OCI-LY1 (cell line): ENCODE results near the gene FAT2.

Experiments
- H2AFZ ChIP-seq: fragments of 200-600 bp; sonication (generic), shearing (Covaris generic); 2 replicates; pipeline ENCODE4 v1.6.0; 2014; ENCODE audit warnings: antibody characterized with exemption, mild to moderate bottlenecking, low read length
- H3F3A ChIP-seq: fragments of 200-600 bp; sonication (generic), shearing (Covaris generic); 2 replicates; pipeline ENCODE4 v1.6.0; 2014; ENCODE audit warnings: mild to moderate bottlenecking, antibody characterized with exemption, low read length, moderate library complexity; ENCODE audit not compliant: insufficient read depth
- H3K27ac ChIP-seq: fragments of 200-600 bp; sonication (generic); 2 replicates; pipeline ENCODE4 v1.5.1; 2014; ENCODE audit warnings: low read length, mixed run types, mild to moderate bottlenecking, low read depth; ENCODE audit not compliant: poor library complexity, severe bottlenecking
- H3K27me3 ChIP-seq: fragments of 200-600 bp; sonication (generic); 2 replicates; pipeline ENCODE4 v1.6.0; 2014; ENCODE audit warnings: antibody characterized with exemption, mild to moderate bottlenecking, low read length, moderate library complexity; ENCODE audit not compliant: insufficient read depth
- H3K36me3 ChIP-seq: fragments of 200-600 bp; sonication (generic); 2 replicates; pipeline ENCODE4 v1.6.1; 2014; ENCODE audit warnings: mild to moderate bottlenecking, antibody characterized with exemption, low read length, moderate library complexity, mixed read lengths; ENCODE audit not compliant: insufficient read depth
- H3K4me1 ChIP-seq: fragments of 200-600 bp; sonication (generic); 2 replicates; pipeline ENCODE4 v1.5.1; 2014; ENCODE audit warnings: mild to moderate bottlenecking, low read length, moderate library complexity; ENCODE audit not compliant: insufficient read depth, severe bottlenecking
- H3K4me2 ChIP-seq: fragments of 200-600 bp; sonication (generic), shearing (Covaris generic); 2 replicates; pipeline ENCODE4 v1.6.1; 2014; ENCODE audit warnings: low read length
- H3K4me3 ChIP-seq: fragments of 200-600 bp; sonication (generic); 2 replicates; pipeline ENCODE4 v1.5.1; 2014; ENCODE audit warnings: low read length, low read depth, mild to moderate bottlenecking, mixed read lengths; ENCODE audit not compliant: poor library complexity, severe bottlenecking
- H3K79me2 ChIP-seq: fragments of 200-600 bp; shearing (Covaris generic); 2 replicates; pipeline ENCODE4 v1.6.1; 2016; ENCODE audit warnings: mixed run types, low read length, mixed read lengths; ENCODE audit not compliant: insufficient read depth
- H3K9ac ChIP-seq: fragments of 200-600 bp; sonication (generic), shearing (Covaris generic); 2 replicates; pipeline ENCODE4 v1.6.1; 2014; ENCODE audit warnings: mild to moderate bottlenecking, low read length, mixed read lengths
- H3K9me2 ChIP-seq: fragments of 200-600 bp; sonication (generic), shearing (Covaris generic); 2 replicates; pipeline ENCODE4 v1.6.1; 2014; ENCODE audit warnings: low read depth, mild to moderate bottlenecking, low read length, mixed read lengths
- H3K9me3 ChIP-seq: fragments of 200-600 bp; shearing (Covaris generic); 2 replicates; pipeline ENCODE4 v1.6.1; 2014; ENCODE audit warnings: low read length, mixed read lengths
- H4K20me1 ChIP-seq: fragments of 200-600 bp; sonication (generic), shearing (Covaris generic); 2 replicates; pipeline ENCODE4 v1.6.0; 2016; ENCODE audit warnings: mild to moderate bottlenecking, low read length; ENCODE audit not compliant: insufficient read depth
- CTCF ChIP-seq: fragments of 200-600 bp; sonication (generic), shearing (Covaris generic); IDR thresholded peaks from 2 replicates; pipeline ENCODE4 v1.5.1; 2017; ENCODE audit warnings: mild to moderate bottlenecking, antibody characterized with exemption, low read length, moderate library complexity, mixed read lengths
- EZH2 ChIP-seq: fragments of 200-600 bp; sonication (generic), shearing (Covaris generic); IDR thresholded peaks from 2 replicates; pipeline ENCODE4 v1.8.0; 2017; ENCODE audit warnings: borderline replicate concordance, mixed run types, mild to moderate bottlenecking, antibody characterized with exemption, low read length, moderate library complexity, mixed read lengths

Gene FAT2

GRCh38 chr5:151627650-151628049 is 36.5 kb upstream of the FAT2 start:
- no peaks in the 10 kb centered on the region for H3F3A ChIP-seq
- no peak overlapping the region for H3K9ac ChIP-seq
- H2AFZ ChIP-seq = no peak overlapping the region
- no peak overlapping the region for H3K4me2 ChIP-seq
- no peaks in the 10 kb centered on the region for H3K4me1 ChIP-seq
- no peak overlapping the region for H3K4me3 ChIP-seq
- H4K20me1 ChIP-seq = no peaks in the 10 kb centered on the region
- H3K27me3 ChIP-seq = peaks cover 4% of the 10 kb centered on the region; the same call in 1 of the 2 replicates
- no peak overlapping the region for H3K27ac ChIP-seq
- no peaks in the 10 kb centered on the region for H3K36me3 ChIP-seq
- TF ChIP-seq EZH2 = no peak
- no peak for TF ChIP-seq CTCF
- H3K79me2 ChIP-seq = no peaks in the 10 kb centered on the region
- no peaks in the 10 kb centered on the region for H3K9me3 ChIP-seq
- H3K9me2 ChIP-seq = no peaks in the 10 kb centered on the region

GRCh38 chr5:151625285-151625684 is 34.2 kb upstream of the FAT2 start:
- no peaks in the 10 kb centered on the region for H3K36me3 ChIP-seq
- H4K20me1 ChIP-seq = no peaks in the 10 kb centered on the region
- H3K9me3 ChIP-seq = no peaks in the 10 kb centered on the region
- H3K27me3 ChIP-seq = no peaks in the 10 kb centered on the region; the same call in 1 of the 2 replicates
- no peak overlapping the region for H3K4me2 ChIP-seq
- H3K27ac ChIP-seq = no peak overlapping the region
- no peak overlapping the region for H3K4me3 ChIP-seq
- H2AFZ ChIP-seq = no peak overlapping the region
- no peaks in the 10 kb centered on the region for H3K9me2 ChIP-seq
- H3K4me1 ChIP-seq = no peaks in the 10 kb centered on the region
- no peak overlapping the region for H3K9ac ChIP-seq
- TF ChIP-seq EZH2 (no peak), CTCF (no peak)
- H3K79me2 ChIP-seq = no peaks in the 10 kb centered on the region
- H3F3A ChIP-seq = no peaks in the 10 kb centered on the region

GRCh38 chr5:151624476-151624875 is 33.3 kb upstream of the FAT2 start:
- Histone ChIP-seq H4K20me1 (no peaks in the 10 kb centered on the region), H3F3A (no peaks in the 10 kb centered on the region), H3K4me3 (no peak overlapping the region), H3K4me1 (no peaks in the 10 kb centered on the region), H2AFZ (no peak overlapping the region), H3K9ac (no peak overlapping the region), H3K27me3 (no peaks in the 10 kb centered on the region; the same call in 1 of the 2 replicates), H3K27ac (no peak overlapping the region), H3K9me2 (no peaks in the 10 kb centered on the region), H3K36me3 (no peaks in the 10 kb centered on the region), H3K79me2 (no peaks in the 10 kb centered on the region), H3K4me2 (no peak overlapping the region), H3K9me3 (no peaks in the 10 kb centered on the region)
- TF ChIP-seq CTCF (no peak), EZH2 (no peak)
